IPS-18c (cell line): Measurements from ENCODE around the gene DISP1.
"Not testable (repeated sequence)": the region's sequence is repeated elsewhere in the genome, so short reads cannot be mapped to it uniquely, and the experiment has no call there.

Source experiments
- H3K4me3 ChIP-seq: 2 replicates; pipeline ENCODE4 v1.7.0; 2013; ENCODE audit warnings: low read depth, mild to moderate bottlenecking, low read length, moderate library complexity; ENCODE audit not compliant: insufficient read depth
- H3K9me3 ChIP-seq: one replicate; pipeline ENCODE4 v1.6.1; 2013; ENCODE audit warnings: mild to moderate bottlenecking, low read length, moderate library complexity; ENCODE audit not compliant: control insufficient read depth, insufficient read depth

Gene DISP1

GRCh38 chr1:222824641-222825040 is 9.8 kb downstream of the DISP1 start:
- no peak overlapping the region for H3K4me3 ChIP-seq
- no peaks in the 10 kb centered on the region for H3K9me3 ChIP-seq

- Histone ChIP-seq H3K9me3 (no peaks in the 10 kb centered on the region), H3K4me3 (no peak overlapping the region)
Measured at GRCh38 chr1:222828939-222829338, 14.1 kb downstream of the DISP1 start.

GRCh38 chr1:222829868-222830267 is 15.0 kb downstream of the DISP1 start:
- Histone ChIP-seq H3K9me3 (no peaks in the 10 kb centered on the region), H3K4me3 (no peak overlapping the region)

GRCh38 chr1:222833356-222833876 is 18.6 kb downstream of the DISP1 start:
- no peak overlapping the region for H3K4me3 ChIP-seq
- H3K9me3 ChIP-seq, result no peaks in the 10 kb centered on the region

GRCh38 chr1:222843469-222844410 is 28.9 kb downstream of the DISP1 start:
- Histone ChIP-seq H3K4me3 (no peak overlapping the region), H3K9me3 (no peaks in the 10 kb centered on the region)

- H3K4me3 ChIP-seq, result no peak overlapping the region
- no peaks in the 10 kb centered on the region for H3K9me3 ChIP-seq
Measured at GRCh38 chr1:222844411-222844779, 29.6 kb downstream of the DISP1 start.

GRCh38 chr1:222845763-222846162 is 30.9 kb downstream of the DISP1 start:
- Histone ChIP-seq H3K9me3 (no peaks in the 10 kb centered on the region), H3K4me3 (no peak overlapping the region)

- H3K9me3 ChIP-seq, H3K4me3 ChIP-seq: not testable (repeated sequence)
Measured at GRCh38 chr1:222850550-222850949, 35.7 kb downstream of the DISP1 start.

GRCh38 chr1:222852326-222852725 is 37.5 kb downstream of the DISP1 start:
- Histone ChIP-seq H3K4me3 (no peak overlapping the region), H3K9me3 (no peaks in the 10 kb centered on the region)

- Histone ChIP-seq H3K9me3 (no peaks in the 10 kb centered on the region), H3K4me3 (no peak overlapping the region)
Measured at GRCh38 chr1:222861062-222861461, 46.2 kb downstream of the DISP1 start.
